GM12892 (cell line): ENCODE data around the gene XPO5.

Source experiments
- DNase-seq: peaks from one replicate; pipeline ENCODE4 v3.0.0; 2011; ENCODE audit not compliant: insufficient read length
- FAIRE-seq: peaks from 2 replicates; lab custom pipeline; 2011; peaks lifted over from hg19 to GRCh38; lab: Jason Lieb, UNC
- POLR2A ChIP-seq: IDR thresholded peaks from 2 replicates; pipeline ENCODE4 v1.6.1; 2011; ENCODE audit warnings: low read depth, low read length, control low read depth
- POLR2AphosphoS5 ChIP-seq: IDR thresholded peaks from 2 replicates; pipeline ENCODE4 v1.6.1; 2011; ENCODE audit warnings: low read depth, low read length, control low read depth
- TAF1 ChIP-seq: IDR thresholded peaks from 2 replicates; pipeline ENCODE4 v1.6.1; 2011; ENCODE audit warnings: low read depth, mild to moderate bottlenecking, control low read depth, low read length, borderline replicate concordance

Gene XPO5

DNA sequence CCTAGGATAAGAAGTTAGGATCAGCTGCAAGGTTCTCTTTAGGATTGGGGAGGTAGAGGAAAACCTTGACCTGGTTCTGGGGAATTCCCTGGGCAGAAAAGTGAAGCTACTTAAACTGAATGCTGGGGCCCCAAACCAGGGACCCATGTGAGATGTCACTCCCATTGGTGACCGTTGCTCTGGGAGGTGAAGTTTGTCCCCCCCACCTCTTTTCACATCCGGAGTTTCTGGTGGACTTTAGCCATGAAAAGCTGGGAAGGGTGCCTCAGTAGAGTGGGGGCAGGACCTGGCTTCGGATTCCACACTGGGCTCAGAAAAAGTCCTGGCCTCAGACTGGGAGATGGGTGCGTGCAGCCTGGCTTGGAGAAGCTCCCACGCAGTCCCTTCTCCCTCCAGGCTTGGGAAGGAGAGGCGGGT is 85.3 kb downstream of the XPO5 start:
- FAIRE-seq (no peak), DNase-seq (no peak)
- no peak for TF ChIP-seq TAF1
- no peak for TF ChIP-seq POLR2A
- no peak for TF ChIP-seq POLR2AphosphoS5

DNA sequence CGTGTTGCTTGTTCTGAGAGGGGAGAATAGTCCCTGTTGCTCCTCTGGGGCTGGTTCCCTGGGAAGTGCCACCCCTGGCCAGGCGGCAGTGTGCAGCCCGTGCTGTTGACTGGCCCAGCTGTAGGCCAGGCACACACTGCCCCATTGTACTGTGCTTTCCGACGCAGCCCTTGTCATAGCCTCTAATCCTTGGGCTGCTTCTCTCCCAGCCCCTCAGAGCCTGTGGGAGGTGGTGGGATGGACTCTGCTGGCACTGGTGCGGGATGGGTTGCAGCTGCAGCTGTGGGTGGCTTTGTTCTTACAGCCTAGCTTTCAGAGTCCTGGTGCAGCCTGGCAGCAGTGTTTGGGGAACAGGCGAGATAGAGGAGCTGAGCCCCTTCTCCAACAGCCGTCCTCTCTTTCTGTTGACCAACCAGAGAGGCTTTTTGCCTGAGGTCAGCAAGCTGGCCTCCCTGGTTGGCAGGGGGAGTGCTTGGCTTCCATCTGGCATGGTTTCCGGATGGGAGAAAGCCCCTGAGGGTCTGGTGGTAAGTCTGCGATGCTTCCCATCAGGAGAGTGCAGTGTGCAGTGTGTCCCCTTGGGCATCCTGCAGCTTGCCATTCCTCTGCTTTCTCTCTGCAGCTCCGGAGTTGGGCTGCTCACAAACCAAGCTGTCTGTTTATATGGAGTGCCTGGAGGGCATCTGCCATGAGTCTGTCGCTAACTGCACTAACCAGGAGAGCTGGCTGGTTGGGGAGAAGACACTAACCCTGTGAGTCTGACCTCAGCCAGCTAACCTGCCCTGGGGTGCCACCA is 86.4 kb downstream of the XPO5 start:
- TF ChIP-seq POLR2A (no peak), POLR2AphosphoS5 (no peak), TAF1 (no peak)
- DNase-seq (no peak), FAIRE-seq (no peak)

DNA sequence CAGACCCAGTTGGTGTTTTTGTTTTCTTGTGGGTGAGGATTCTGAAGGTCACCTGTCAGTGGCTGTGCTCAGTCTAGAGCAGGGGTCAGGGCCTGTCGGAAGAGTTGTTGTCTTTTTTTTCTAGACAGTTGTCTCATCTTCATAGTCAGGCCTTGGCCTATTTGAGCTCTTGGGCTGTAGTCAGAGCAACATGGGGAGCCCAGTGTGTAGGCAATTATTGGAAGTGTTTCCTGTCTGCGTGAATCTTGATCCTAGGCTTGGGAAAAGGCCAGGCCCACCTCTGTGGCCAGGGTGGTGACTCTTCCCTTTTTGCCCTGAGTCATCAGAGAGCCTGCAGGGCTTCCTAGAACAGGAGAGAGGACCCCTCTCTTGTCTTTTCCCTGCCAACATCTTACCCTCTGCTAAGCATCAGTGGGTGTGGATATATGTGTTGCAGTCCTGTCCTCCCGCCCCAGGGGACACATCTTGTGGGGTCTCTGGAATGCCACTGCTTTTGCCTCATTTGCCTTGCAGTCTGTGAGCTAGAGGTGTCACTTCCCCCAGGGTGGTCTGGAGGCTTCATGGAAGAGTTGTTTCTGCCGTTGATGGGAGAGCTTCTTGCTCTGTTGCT is 87.1 kb downstream of the XPO5 start:
- no peak for DNase-seq
- no peak for FAIRE-seq

GRCh38 chr6:43481591-43482236 is 94.1 kb downstream of the XPO5 start:
- no peak for TF ChIP-seq TAF1
- TF ChIP-seq POLR2A = no peak
- TF ChIP-seq POLR2AphosphoS5 = no peak
- no peak for FAIRE-seq
- DNase-seq = no peak

More for the DNA sequence above, 87.1 kb downstream of the XPO5 start:
- no peak for TF ChIP-seq POLR2AphosphoS5
- no peak for TF ChIP-seq POLR2A
- TF ChIP-seq TAF1 = no peak

GRCh38 chr6:43481075-43481474 is 94.8 kb downstream of the XPO5 start:
- FAIRE-seq = no peak
- TF ChIP-seq POLR2AphosphoS5 (no peak), TAF1 (no peak), POLR2A (no peak)
- no peak for DNase-seq

GRCh38 chr6:43478008-43478372 is 97.8 kb downstream of the XPO5 start:
- TF ChIP-seq POLR2AphosphoS5 (no peak), POLR2A (no peak), TAF1 (no peak)
- no peak for FAIRE-seq
- no peak for DNase-seq

DNA sequence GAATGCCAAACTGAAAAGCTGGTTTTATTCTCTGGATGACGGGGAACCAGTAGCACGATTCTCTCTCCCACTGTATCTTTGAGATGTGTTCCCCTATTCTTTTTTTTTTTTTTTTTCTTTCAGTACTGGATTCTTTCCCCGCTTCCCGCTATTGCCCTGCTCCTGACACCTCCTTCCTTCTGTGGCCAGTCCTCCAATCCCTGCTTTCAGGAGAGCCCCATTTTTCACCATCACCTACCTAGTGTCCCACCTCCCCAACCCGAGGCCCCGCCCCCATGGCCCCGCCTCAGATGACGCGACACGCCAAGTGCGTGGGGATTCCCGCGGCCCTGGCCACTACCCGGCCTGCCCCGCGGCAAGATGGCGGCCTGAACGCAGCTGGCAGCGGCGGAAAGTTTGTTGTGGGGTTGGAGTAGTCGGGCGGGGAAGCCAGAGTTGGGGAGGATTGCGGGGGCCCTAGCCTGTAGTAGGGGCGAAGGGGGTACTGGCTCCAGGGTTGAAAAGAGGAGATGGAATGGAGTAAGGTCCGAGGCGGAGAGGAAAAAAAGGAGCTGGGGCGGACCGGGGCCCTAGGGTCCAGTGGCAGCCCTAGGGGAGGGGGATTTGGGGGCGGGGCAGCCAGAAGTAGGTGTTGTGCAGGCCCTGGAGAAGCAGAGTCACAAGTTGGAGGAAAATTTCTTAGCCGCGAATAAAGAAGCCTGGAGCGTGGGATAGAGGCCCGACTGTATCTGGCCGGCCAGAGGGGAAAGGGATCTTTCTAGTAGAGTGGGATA is 98.4 kb downstream of the XPO5 start, which contains the start of gene TJAP1:
Gene TJAP1 (plus strand): TSS at position 336 of the 773 bp plus-strand sequence. CDS start 21,432 bp downstream, outside the sequence.
- TF ChIP-seq POLR2A (peak; percentile 81), TAF1 (peak; percentile 92), POLR2AphosphoS5 (peak; percentile 66; the same call in 1 of the 2 replicates)
- DNase-seq (peak; percentile 96), FAIRE-seq (peak; percentile 97)

DNA sequence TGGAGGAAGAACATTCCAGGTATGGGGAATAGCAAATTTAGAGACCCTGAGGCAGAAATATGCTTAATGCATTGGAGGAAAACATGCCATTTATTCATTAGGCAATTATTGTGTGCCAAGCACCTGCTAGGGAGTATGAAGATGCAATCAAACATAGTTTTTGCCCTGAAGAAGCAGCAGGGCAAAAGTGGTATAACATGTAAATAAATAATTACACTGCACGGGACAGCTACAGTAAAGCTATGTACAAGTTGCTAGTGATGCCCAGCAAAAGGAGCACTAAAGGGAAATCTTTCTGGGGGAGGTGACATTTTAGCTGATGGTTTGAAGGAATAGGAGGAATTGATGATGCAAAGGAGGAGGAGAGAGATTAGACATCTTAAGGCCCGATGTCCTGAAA is 99.1 kb downstream of the XPO5 start:
- FAIRE-seq = no peak
- TF ChIP-seq POLR2A = no peak
- no peak for TF ChIP-seq TAF1
- no peak for TF ChIP-seq POLR2AphosphoS5
- DNase-seq = no peak

DNA sequence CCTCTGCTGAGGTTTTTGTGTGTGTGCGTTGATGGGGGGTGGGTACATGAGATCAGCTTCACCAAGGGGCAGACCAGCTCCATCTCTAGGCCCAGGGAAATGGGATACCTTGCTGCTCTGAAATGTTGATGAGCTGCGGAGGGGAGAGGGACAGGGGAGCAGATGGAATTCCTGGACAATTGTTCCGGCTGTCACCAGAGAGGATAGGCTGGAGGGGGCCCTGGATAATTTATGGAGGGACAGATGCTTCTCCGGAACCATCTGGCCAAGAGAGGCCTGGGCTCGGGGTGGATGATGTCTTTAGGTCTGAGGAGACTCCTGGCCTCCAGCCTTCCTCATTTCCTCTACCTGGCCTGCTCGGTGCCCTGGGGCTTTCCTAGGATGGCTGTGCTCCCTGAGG is 100.3 kb downstream of the XPO5 start:
- DNase-seq = no peak
- no peak for FAIRE-seq
- TF ChIP-seq TAF1 (no peak), POLR2A (no peak)

DNA sequence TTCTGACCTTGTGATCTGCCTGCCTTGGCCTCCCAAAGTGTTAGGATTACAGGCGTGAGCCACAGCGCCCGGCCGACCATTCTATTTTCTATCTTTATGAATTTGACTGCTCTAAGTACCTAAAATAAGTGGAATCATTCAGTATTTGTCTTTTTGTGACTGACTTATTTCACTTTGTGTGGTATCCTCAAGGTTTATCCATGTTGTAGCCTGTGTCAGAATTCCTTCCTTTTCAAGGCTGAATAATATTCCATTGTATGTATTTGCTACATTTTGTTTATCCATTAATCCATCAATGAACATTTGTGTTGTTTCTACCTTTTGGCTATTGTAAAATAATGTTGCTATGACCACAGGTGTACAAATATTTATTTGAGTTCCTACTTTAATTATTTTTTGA is 103.3 kb downstream of the XPO5 start:
- FAIRE-seq (no peak), DNase-seq (no peak)
- no peak for TF ChIP-seq TAF1
- no peak for TF ChIP-seq POLR2AphosphoS5
- TF ChIP-seq POLR2A = no peak
